Epithelial cell of esophagus (primary cell): ENCODE results near the gene BAZ1B.
A peak's percentile ranks its signal among the peaks of the same experiment; 100 is the strongest.
"Not testable (repeated sequence)": the region's sequence is repeated elsewhere in the genome, so short reads cannot be mapped to it uniquely, and the experiment has no call there.

Experiments used
- DNase-seq: peaks from one replicate; pipeline ENCODE4 v3.0.0; 2010; ENCODE audit warnings: low read depth
- H3K4me3 ChIP-seq: 2 replicates; pipeline ENCODE4 v1.5.1; 2011; ENCODE audit warnings: mild to moderate bottlenecking, low read length, control low read depth
- CTCF ChIP-seq: IDR thresholded peaks from 2 replicates; pipeline ENCODE4 v1.5.1; 2011; ENCODE audit warnings: low read depth, mild to moderate bottlenecking, low read length, control low read depth, inconsistent platforms; ENCODE audit not compliant: insufficient read depth; ENCODE audit errors: missing control alignments

Gene BAZ1B

GRCh38 chr7:73483171-73483570 lies 38.9 kb downstream of the BAZ1B start:
- no peak for TF ChIP-seq CTCF
- H3K4me3 ChIP-seq, result no peak overlapping the region
- DNase-seq, result no peak

- DNase-seq, result no peak
- H3K4me3 ChIP-seq, result no peak overlapping the region
- no peak for TF ChIP-seq CTCF
Measured at GRCh38 chr7:73482746-73483145, 39.3 kb downstream of the BAZ1B start.

GRCh38 chr7:73481521-73481920 lies 40.6 kb downstream of the BAZ1B start:
- H3K4me3 ChIP-seq, DNase-seq: not testable (repeated sequence)

GRCh38 chr7:73478549-73478948 lies 43.5 kb downstream of the BAZ1B start:
- no peak overlapping the region for H3K4me3 ChIP-seq
- no peak for DNase-seq
- TF ChIP-seq CTCF, result no peak

- no peak for DNase-seq
- H3K4me3 ChIP-seq, result no peak overlapping the region
- no peak for TF ChIP-seq CTCF
Measured at GRCh38 chr7:73477376-73477775, 44.7 kb downstream of the BAZ1B start.

GRCh38 chr7:73470208-73470607 lies 51.9 kb downstream of the BAZ1B start:
- no peak for DNase-seq
- no peak for TF ChIP-seq CTCF
- no peak overlapping the region for H3K4me3 ChIP-seq

- H3K4me3 ChIP-seq, result not testable (repeated sequence)
- peak; percentile 69 for DNase-seq
Measured at GRCh38 chr7:73467046-73467445, 55.0 kb downstream of the BAZ1B start.

- DNase-seq, result no peak
- no peak for TF ChIP-seq CTCF
- H3K4me3 ChIP-seq, result no peak overlapping the region
Measured at GRCh38 chr7:73466112-73466511, 56.0 kb downstream of the BAZ1B start.
